Stimulated activated CD4-positive, alpha-beta T cell treated with anti-CD3 and anti-CD28 coated beads, Interleukin-2, amount 100 ng/mL, for 48 hours (primary cell): ENCODE measurements around the gene BCAR1.
"Not testable (repeated sequence)": the region's sequence is repeated elsewhere in the genome, so short reads cannot be mapped to it uniquely, and the experiment has no call there.

Experiments
- DNase-seq, 2 donors: peaks; one replicate each; pipeline ENCODE4 v3.0.0-alpha.2; 2020

Gene BCAR1

GRCh38 chr16:75222271-75222783 is 29.1 kb downstream of the BCAR1 start:
- DNase-seq = no peak

- DNase-seq = no peak
These were observed 31.6 kb downstream of the BCAR1 start for GRCh38 chr16:75219838-75220237.

GRCh38 chr16:75219088-75219487 is 32.3 kb downstream of the BCAR1 start:
- no peak for DNase-seq

GRCh38 chr16:75218256-75219076 is 33.0 kb downstream of the BCAR1 start, which contains the start of gene CTRB1:
Gene CTRB1 (plus strand): TSS chr16:75218988. CDS start chr16:75219008, 20 bp downstream.
- no peak for DNase-seq

- no peak for DNase-seq
These were observed 34.0 kb downstream of the BCAR1 start for GRCh38 chr16:75217389-75217851.

GRCh38 chr16:75216576-75216975 is 34.8 kb downstream of the BCAR1 start:
- DNase-seq = no peak

GRCh38 chr16:75216127-75216526 is 35.3 kb downstream of the BCAR1 start:
- DNase-seq = no peak

- DNase-seq = not testable (repeated sequence)
These were observed 40.1 kb downstream of the BCAR1 start for GRCh38 chr16:75211286-75211685.

GRCh38 chr16:75209944-75210343 is 41.5 kb downstream of the BCAR1 start:
- DNase-seq = no peak

GRCh38 chr16:75209514-75209913 is 41.9 kb downstream of the BCAR1 start:
- DNase-seq = not testable (repeated sequence)

GRCh38 chr16:75208861-75209505 is 42.4 kb downstream of the BCAR1 start:
- DNase-seq = no peak

GRCh38 chr16:75208242-75208825 is 43.1 kb downstream of the BCAR1 start:
- no peak for DNase-seq

- DNase-seq = no peak
These were observed 43.6 kb downstream of the BCAR1 start for GRCh38 chr16:75207831-75208230.

GRCh38 chr16:75206749-75207451 is 44.5 kb downstream of the BCAR1 start, which contains the start of gene CTRB2:
Gene CTRB2 (minus strand): TSS chr16:75207161. CDS start chr16:75207141, 20 bp downstream.
- no peak for DNase-seq

- DNase-seq = not testable (repeated sequence)
These were observed 45.3 kb downstream of the BCAR1 start for GRCh38 chr16:75205961-75206748.

- not testable (repeated sequence) for DNase-seq
These were observed 46.0 kb downstream of the BCAR1 start for GRCh38 chr16:75205438-75205837.

- DNase-seq = not testable (repeated sequence)
These were observed 46.5 kb downstream of the BCAR1 start for GRCh38 chr16:75204905-75205304.

- no peak for DNase-seq
These were observed 47.0 kb downstream of the BCAR1 start for GRCh38 chr16:75204410-75204758.

GRCh38 chr16:75203667-75204409 is 47.6 kb downstream of the BCAR1 start:
- DNase-seq = no peak

GRCh38 chr16:75203096-75203495 is 48.3 kb downstream of the BCAR1 start:
- no peak for DNase-seq

GRCh38 chr16:75202069-75202590 is 49.3 kb downstream of the BCAR1 start:
- no peak for DNase-seq
